ENCODE measurements around the gene PRAMEF2.
"Not testable (repeated sequence)": the region's sequence is repeated elsewhere in the genome, so short reads cannot be mapped to it uniquely, and the experiment has no call there.

DNA sequence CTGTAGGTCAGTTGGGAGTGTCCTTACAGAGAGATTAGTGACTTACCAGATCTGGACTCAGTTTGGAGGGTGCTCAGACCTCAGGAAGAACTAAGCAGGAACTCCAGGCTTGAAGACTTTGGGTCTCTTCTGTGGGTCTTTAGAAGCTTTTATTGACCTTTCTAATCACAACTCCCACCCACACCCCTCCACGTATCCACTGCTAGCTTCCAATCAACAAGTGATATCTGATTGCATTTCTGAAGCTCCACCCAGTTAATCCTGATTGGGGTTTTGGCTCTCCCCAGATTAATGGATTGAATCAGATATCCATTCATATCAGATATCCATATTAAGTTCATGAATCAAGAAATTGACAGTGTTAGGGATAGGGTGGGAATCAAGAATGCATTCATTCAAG is 41.3 kb downstream of the PRAMEF2 start, which contains the start of gene PRAMEF10:
- TF ChIP-seq, protein P1, sequence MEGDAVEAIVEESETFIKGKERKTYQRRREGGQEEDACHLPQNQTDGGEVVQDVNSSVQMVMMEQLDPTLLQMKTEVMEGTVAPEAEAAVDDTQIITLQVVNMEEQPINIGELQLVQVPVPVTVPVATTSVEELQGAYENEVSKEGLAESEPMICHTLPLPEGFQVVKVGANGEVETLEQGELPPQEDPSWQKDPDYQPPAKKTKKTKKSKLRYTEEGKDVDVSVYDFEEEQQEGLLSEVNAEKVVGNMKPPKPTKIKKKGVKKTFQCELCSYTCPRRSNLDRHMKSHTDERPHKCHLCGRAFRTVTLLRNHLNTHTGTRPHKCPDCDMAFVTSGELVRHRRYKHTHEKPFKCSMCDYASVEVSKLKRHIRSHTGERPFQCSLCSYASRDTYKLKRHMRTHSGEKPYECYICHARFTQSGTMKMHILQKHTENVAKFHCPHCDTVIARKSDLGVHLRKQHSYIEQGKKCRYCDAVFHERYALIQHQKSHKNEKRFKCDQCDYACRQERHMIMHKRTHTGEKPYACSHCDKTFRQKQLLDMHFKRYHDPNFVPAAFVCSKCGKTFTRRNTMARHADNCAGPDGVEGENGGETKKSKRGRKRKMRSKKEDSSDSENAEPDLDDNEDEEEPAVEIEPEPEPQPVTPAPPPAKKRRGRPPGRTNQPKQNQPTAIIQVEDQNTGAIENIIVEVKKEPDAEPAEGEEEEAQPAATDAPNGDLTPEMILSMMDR (IDR thresholded peaks at IDR 0.05), result not testable (repeated sequence)
- not testable (repeated sequence) for TF ChIP-seq POLR2A (IDR thresholded peaks at IDR 0.05)

All from Peyer's patch (tissue), 4 donors.